Neuron (in vitro differentiated cells): ENCODE data around the gene ADAMTS10.
A peak's percentile ranks its signal among the peaks of the same experiment; 100 is the strongest.

ENCODE experiments used
- H2AFZ ChIP-seq: one replicate; pipeline ENCODE4 v1.6.1; 2013; ENCODE audit warnings: low read depth, mild to moderate bottlenecking, inconsistent platforms, low read length, moderate library complexity
- H3K27me3 ChIP-seq: one replicate; pipeline ENCODE4 v1.6.1; 2013; ENCODE audit warnings: low read length; ENCODE audit not compliant: insufficient read depth
- H3K36me3 ChIP-seq: one replicate; pipeline ENCODE4 v1.6.1; 2013; ENCODE audit warnings: low read length; ENCODE audit not compliant: insufficient read depth
- H3K4me1 ChIP-seq: one replicate; pipeline ENCODE4 v1.6.1; 2013; ENCODE audit warnings: low read length; ENCODE audit not compliant: insufficient read depth
- H3K4me3 ChIP-seq: 2 replicates; pipeline ENCODE4 v1.5.1; 2013; ENCODE audit warnings: mild to moderate bottlenecking, low read length, moderate library complexity
- H3K9me3 ChIP-seq: one replicate; pipeline ENCODE4 v1.6.1; 2013; ENCODE audit warnings: low read length

Gene ADAMTS10

GRCh38 chr19:8610041-8610935 is at the start of gene ADAMTS10:
Gene ADAMTS10, minus strand, starts transcription at chr19:8610715. Its CDS starts 5,005 bp downstream, at chr19:8605710.
- no peaks in the 10 kb centered on the region for H3K27me3 ChIP-seq
- peak within 1 kb of the TSS; percentile 76 for H3K4me3 ChIP-seq
- peaks cover under 1% of the 10 kb centered on the region for H3K9me3 ChIP-seq
- no peaks in the 10 kb centered on the region for H3K36me3 ChIP-seq
- H3K4me1 ChIP-seq, result peaks cover 15% of the 10 kb centered on the region
- H2AFZ ChIP-seq, result peak within 1 kb of the TSS; percentile 47

DNA sequence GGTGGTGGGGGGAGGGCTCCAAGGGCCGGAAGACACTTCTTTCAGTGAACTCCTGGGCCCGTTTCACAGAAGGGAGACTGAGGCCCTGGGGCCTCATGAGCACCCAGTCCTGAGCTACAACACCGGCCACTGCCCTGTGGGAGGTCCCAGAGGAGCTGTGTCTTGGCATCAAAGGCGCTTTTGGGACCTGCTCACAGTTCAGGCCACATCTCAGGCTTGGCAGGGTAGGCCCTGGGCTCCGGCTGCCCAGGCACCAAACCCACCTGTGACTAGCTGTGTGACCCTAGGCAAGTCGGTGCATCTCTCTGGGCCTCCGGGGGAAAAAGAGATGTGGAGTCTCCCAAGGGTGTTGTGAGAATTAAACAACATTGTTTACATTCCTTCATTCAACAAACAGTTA is 49.4 kb upstream of the ADAMTS10 start:
- Histone ChIP-seq H2AFZ (no peak overlapping the region), H3K4me1 (no peaks in the 10 kb centered on the region), H3K36me3 (no peaks in the 10 kb centered on the region), H3K27me3 (peaks cover 13% of the 10 kb centered on the region), H3K4me3 (no peak overlapping the region), H3K9me3 (no peaks in the 10 kb centered on the region)

- H3K9me3 ChIP-seq, result no peaks in the 10 kb centered on the region
- no peaks in the 10 kb centered on the region for H3K4me1 ChIP-seq
- H2AFZ ChIP-seq, result no peak overlapping the region
- no peak overlapping the region for H3K4me3 ChIP-seq
- peaks cover 13% of the 10 kb centered on the region for H3K27me3 ChIP-seq
- no peaks in the 10 kb centered on the region for H3K36me3 ChIP-seq
Measured at GRCh38 chr19:8657869-8658268, 47.4 kb upstream of the ADAMTS10 start.

DNA sequence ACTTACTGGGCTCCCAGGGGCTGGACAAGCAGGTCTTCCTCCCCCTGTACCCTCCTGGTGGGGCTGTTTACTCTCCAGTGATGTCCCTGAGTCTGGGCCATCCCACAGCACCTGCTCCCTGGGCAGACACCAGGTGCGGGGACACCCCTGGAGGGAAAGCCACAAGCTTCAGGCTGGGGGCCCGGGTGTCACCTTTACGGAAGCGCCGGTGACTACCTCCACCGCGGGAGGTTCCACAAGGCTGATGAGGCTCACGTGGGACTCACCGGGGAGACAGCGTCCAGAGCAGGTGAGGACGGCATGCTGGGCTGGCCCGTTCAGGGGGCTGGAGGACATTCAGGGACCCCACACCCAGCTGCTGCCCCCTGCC is 44.8 kb upstream of the ADAMTS10 start:
- H3K36me3 ChIP-seq, result no peaks in the 10 kb centered on the region
- no peak overlapping the region for H3K4me3 ChIP-seq
- H3K27me3 ChIP-seq, result peaks cover 11% of the 10 kb centered on the region
- H3K9me3 ChIP-seq, result no peaks in the 10 kb centered on the region
- H2AFZ ChIP-seq, result no peak overlapping the region
- H3K4me1 ChIP-seq, result no peaks in the 10 kb centered on the region

DNA sequence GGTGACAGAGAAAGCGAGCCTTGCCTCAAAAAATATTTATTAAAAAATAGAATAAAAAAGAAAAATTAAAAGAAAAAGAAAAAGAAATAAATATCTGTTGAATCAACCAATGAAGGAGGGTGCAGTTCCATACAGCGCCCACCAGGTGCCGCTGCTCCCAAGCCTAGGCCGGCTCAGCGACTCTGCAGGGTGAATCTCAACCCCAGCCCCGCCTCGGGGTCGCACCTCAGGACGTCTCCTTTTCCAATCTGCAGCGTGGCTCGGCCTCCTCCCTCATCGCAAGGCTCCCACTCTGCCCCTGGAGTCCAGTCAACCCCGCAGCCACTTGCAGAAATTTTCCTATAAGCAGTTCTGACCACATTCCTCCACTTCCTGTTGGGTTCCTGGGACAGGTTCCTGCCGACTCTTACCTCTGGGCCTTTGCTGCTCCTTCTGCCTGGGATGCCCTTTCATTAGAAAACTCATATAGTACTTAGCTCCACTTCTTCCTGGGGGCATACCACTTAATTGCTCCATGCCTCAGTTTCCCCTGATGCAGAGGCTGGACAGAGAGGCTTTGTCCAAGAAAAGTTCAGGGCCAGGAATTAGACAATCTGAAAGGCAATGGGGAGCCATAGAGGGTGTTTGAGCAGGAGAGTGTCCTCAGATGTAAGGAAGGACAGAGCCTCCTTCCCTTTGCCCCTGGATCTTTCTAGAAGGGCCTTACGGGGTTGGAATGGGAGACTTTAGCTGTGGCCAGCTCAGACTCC is 44.2 kb upstream of the ADAMTS10 start:
- Histone ChIP-seq H3K36me3 (no peaks in the 10 kb centered on the region), H2AFZ (no peak overlapping the region), H3K4me3 (no peak overlapping the region), H3K9me3 (no peaks in the 10 kb centered on the region), H3K27me3 (peaks cover 5% of the 10 kb centered on the region), H3K4me1 (no peaks in the 10 kb centered on the region)

DNA sequence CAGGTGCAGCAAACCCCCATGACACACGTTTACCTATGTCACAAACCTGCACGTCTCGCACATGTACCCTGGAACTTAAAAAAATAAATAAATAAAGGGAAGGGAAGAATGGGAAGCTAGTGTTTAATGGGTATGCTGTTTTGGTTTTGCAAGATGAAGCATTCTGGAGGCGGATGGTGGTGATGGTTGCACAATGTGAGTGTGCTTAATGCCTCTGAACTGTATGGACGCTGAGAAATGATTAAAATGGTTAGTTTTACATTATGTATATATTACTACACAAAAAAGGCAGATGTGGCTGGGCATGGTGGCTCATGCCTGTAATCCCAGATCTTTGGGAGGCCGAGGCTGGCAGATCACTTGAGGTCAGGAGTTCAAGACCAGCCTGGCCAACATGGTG is 37.7 kb upstream of the ADAMTS10 start:
- H3K4me1 ChIP-seq, result no peaks in the 10 kb centered on the region
- no peaks in the 10 kb centered on the region for H3K36me3 ChIP-seq
- no peaks in the 10 kb centered on the region for H3K9me3 ChIP-seq
- H2AFZ ChIP-seq, result no peak overlapping the region
- H3K4me3 ChIP-seq, result no peak overlapping the region
- H3K27me3 ChIP-seq, result no peaks in the 10 kb centered on the region

DNA sequence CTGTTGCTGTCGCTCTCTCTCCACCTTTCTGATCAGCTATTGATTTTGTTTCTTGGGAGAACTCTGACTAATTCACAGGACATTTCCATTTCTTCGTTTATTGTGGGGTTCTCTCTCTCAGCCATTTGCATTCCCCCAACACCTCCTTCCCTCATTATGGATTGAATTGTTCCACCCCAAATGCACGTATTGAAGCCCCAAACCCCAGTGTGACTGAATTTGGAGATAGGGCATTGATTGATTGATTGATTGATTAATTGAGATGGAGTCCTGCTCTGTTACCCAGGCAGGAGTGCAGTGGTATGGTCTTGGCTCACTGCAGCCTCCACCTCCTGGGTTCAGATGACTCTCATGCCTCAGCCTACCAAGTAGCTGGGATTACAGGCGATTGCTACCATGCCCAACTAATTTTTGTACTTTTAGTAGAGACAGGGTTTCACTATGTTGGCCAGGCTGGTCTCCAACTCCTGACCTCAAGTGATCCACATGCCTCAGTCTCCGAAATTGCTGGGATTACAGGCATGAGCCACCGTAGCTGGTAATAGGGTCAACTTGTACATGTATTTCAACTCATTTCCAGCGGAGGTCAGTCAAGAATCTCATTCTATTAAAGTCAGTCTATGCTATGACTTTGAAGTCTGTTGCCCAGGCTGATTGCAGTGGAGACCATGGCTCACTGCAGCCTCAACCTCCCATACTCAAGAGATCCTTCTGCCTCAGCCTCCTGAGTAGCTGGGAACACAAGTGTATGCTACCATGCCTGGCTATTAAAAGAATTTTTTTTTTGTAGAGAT is 33.5 kb upstream of the ADAMTS10 start:
- H3K4me1 ChIP-seq, result no peaks in the 10 kb centered on the region
- no peak overlapping the region for H2AFZ ChIP-seq
- H3K4me3 ChIP-seq, result no peak overlapping the region
- no peaks in the 10 kb centered on the region for H3K9me3 ChIP-seq
- H3K27me3 ChIP-seq, result no peaks in the 10 kb centered on the region
- no peaks in the 10 kb centered on the region for H3K36me3 ChIP-seq

DNA sequence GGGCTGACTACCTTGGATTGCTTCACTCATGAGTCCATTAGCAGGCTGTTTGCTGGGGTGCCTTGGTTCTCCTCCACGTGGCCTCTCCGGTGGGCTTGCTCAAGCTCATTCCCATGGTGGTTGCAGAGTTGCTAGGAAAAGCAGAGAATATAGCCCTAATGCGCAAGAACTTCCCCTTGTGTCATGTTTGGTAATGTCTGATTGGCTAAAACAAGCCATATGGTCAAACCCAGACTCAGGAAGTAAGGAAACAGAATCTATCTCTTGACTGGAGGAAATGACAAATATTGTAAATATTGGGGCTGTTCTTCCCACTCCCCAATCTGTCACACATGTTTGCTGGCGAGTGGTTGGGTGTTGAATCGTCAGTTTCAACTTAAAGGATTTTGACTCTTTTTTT is 32.0 kb upstream of the ADAMTS10 start:
- H3K4me3 ChIP-seq, result no peak overlapping the region
- H3K9me3 ChIP-seq, result no peaks in the 10 kb centered on the region
- no peaks in the 10 kb centered on the region for H3K4me1 ChIP-seq
- H3K36me3 ChIP-seq, result no peaks in the 10 kb centered on the region
- no peak overlapping the region for H2AFZ ChIP-seq
- H3K27me3 ChIP-seq, result no peaks in the 10 kb centered on the region

GRCh38 chr19:8641908-8642547 is 31.5 kb upstream of the ADAMTS10 start:
- no peaks in the 10 kb centered on the region for H3K9me3 ChIP-seq
- H3K4me1 ChIP-seq, result no peaks in the 10 kb centered on the region
- H3K36me3 ChIP-seq, result no peaks in the 10 kb centered on the region
- no peak overlapping the region for H2AFZ ChIP-seq
- no peak overlapping the region for H3K4me3 ChIP-seq
- no peaks in the 10 kb centered on the region for H3K27me3 ChIP-seq

DNA sequence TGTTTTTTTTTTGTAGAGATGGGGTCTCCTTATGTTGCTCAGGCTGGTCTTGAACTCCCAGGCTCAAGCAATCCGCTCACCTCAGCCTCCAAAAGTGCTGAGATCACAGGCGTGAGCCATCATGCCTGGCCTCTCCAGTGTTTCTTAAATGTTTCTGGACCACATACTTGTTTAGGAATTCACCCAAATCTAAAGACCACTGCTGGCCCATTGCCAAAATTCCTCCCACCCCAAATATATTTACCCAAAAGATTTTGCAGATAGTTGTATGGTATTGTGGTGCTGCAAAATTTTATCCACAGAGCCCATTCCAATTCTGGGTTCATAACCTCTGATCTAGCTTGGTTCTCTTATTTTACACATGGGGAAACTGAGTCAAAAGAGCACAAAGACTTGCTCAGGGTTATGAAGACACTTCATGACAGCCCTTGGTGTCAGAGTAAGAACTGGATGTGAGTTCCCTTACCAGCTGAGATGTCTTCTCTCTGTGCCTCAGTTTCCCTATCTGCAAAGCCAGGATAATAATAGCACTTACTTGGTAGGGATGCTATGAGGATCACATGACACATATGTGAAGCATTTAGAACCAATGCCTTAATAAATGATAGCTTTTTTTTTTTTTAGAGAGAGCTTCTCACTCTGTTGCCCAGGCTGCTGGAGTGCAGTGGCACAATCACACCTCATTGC is 30.8 kb upstream of the ADAMTS10 start:
- Histone ChIP-seq H3K4me3 (no peak overlapping the region), H2AFZ (no peak overlapping the region), H3K36me3 (no peaks in the 10 kb centered on the region), H3K9me3 (no peaks in the 10 kb centered on the region), H3K4me1 (no peaks in the 10 kb centered on the region), H3K27me3 (no peaks in the 10 kb centered on the region)

- Histone ChIP-seq H3K4me3 (no peak overlapping the region), H3K4me1 (no peaks in the 10 kb centered on the region), H3K27me3 (no peaks in the 10 kb centered on the region), H3K9me3 (no peaks in the 10 kb centered on the region), H2AFZ (no peak overlapping the region), H3K36me3 (no peaks in the 10 kb centered on the region)
Measured at GRCh38 chr19:8640402-8641004, 30.0 kb upstream of the ADAMTS10 start.

DNA sequence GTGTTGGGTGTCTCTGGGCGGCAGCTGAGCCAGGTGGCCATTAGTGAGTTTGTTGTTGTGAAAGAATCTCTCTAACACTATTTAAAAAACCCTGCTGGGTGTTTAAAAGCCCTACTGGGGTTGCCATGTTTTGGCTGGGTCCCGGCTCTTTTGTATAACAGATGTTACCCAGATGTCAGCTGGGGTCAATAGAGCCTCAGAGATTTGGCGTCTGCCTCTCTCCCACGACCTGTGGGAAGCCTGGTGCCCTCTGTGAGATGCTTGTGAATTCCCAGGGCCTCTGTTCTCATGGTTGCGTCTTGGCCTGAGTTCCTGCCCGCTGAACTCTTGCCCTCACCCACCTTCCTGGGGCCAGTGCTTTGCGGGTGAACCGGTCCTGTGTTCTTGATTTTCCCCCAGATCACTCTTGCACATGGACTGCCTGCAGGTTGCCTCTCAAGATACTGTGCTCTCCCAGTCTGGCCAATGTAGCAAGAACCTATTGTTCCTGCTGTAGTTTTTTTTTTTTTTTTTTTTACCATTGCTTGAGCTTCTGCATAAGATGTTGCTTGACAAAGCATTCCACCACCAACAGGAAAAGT is 29.4 kb upstream of the ADAMTS10 start:
- Histone ChIP-seq H3K4me3 (no peak overlapping the region), H3K36me3 (no peaks in the 10 kb centered on the region), H3K9me3 (no peaks in the 10 kb centered on the region), H3K4me1 (no peaks in the 10 kb centered on the region), H3K27me3 (no peaks in the 10 kb centered on the region), H2AFZ (no peak overlapping the region)
